OCI-LY7 (cell line): ENCODE measurements around the gene MFAP4. TPM values are rescaled to one million over a fixed set of nuclear protein-coding genes. Genes with fewer than 3 reads are reported as not detected.
"Not testable (repeated sequence)": the region's sequence is repeated elsewhere in the genome, so short reads cannot be mapped to it uniquely, and the experiment has no call there.

Experiments used
- BruUV-seq: library from RNA; stranded (reverse); fragments of 400-500 nt; replicated peaks from 2 replicates; lab custom pipeline; 2021; lab: Mats Ljungman, UMichigan
- CTCF ChIA-PET: fragments of 300-600 bp; sonication (Branson Sonifier 250); formaldehyde crosslinking; loops from one replicate; lab custom pipeline; 2022; ENCODE audit warnings: antibody characterized with exemption; ENCODE audit not compliant: unreplicated experiment; lab: Charles Lee
- POLR2A ChIA-PET: fragments of 300-600 bp; sonication (Branson Sonifier 250); formaldehyde crosslinking; loops from one replicate; lab custom pipeline; 2022; ENCODE audit warnings: antibody characterized with exemption; lab: Charles Lee
- DNase-seq: peaks from one replicate; pipeline ENCODE4 v3.0.0-alpha.2; 2015; ENCODE audit warnings: low spot score
- H2AFZ ChIP-seq: fragments of 200-600 bp; sonication (generic), shearing (Covaris generic); 2 replicates; pipeline ENCODE4 v1.6.1; 2014; ENCODE audit warnings: mild to moderate bottlenecking, antibody characterized with exemption, low read length, moderate library complexity
- H3K27ac ChIP-seq: fragments of 200-600 bp; sonication (generic); 2 replicates; pipeline ENCODE4 v1.5.1; 2014; ENCODE audit warnings: mixed run types, low read depth, mild to moderate bottlenecking, moderate library complexity, low read length, inconsistent platforms; ENCODE audit not compliant: poor library complexity, severe bottlenecking
- H3K36me3 ChIP-seq: fragments of 200-600 bp; sonication (generic); 2 replicates; pipeline ENCODE4 v1.6.1; 2014; ENCODE audit warnings: mild to moderate bottlenecking, antibody characterized with exemption, low read length, moderate library complexity, mixed read lengths; ENCODE audit not compliant: insufficient read depth
- H3K4me1 ChIP-seq: fragments of 200-600 bp; sonication (generic); 2 replicates; pipeline ENCODE4 v1.5.1; 2014; ENCODE audit warnings: mild to moderate bottlenecking, low read length; ENCODE audit not compliant: insufficient read depth, poor library complexity, severe bottlenecking
- H3K4me2 ChIP-seq: fragments of 200-600 bp; sonication (generic); 2 replicates; pipeline ENCODE4 v1.6.1; 2014; ENCODE audit warnings: mild to moderate bottlenecking, low read length
- H3K4me3 ChIP-seq: fragments of 200-600 bp; sonication (generic); 2 replicates; pipeline ENCODE4 v1.5.1; 2014; ENCODE audit warnings: mild to moderate bottlenecking, low read depth, low read length; ENCODE audit not compliant: poor library complexity, severe bottlenecking
- H3K79me2 ChIP-seq: fragments of 200-600 bp; sonication (generic); 2 replicates; pipeline ENCODE4 v1.6.1; 2016; ENCODE audit warnings: low read depth, mild to moderate bottlenecking, low read length, moderate library complexity, mixed read lengths; ENCODE audit not compliant: insufficient read depth
- H3K9me2 ChIP-seq: fragments of 200-600 bp; sonication (generic); 2 replicates; pipeline ENCODE4 v1.6.1; 2016; ENCODE audit warnings: mild to moderate bottlenecking, low read length, mixed read lengths; ENCODE audit not compliant: insufficient read depth
- H3K9me3 ChIP-seq: fragments of 200-600 bp; sonication (generic); 2 replicates; pipeline ENCODE4 v1.6.1; 2014; ENCODE audit warnings: mild to moderate bottlenecking, mixed run types, low read length, mixed read lengths
- H4K20me1 ChIP-seq: fragments of 200-600 bp; sonication (generic); 2 replicates; pipeline ENCODE4 v1.6.1; 2014; ENCODE audit warnings: mild to moderate bottlenecking, antibody characterized with exemption, low read length, moderate library complexity, mixed read lengths; ENCODE audit not compliant: insufficient read depth
- CTCF ChIP-seq: fragments of 200-600 bp; sonication (generic); conservative IDR thresholded peaks from 2 replicates; pipeline ENCODE4 v1.5.1; 2014; ENCODE audit warnings: mild to moderate bottlenecking, antibody characterized with exemption, low read length, moderate library complexity, mixed read lengths
- EZH2phosphoT487 ChIP-seq: fragments of 200-600 bp; sonication (generic); IDR thresholded peaks from 2 replicates; pipeline ENCODE4 v1.6.1; 2018; ENCODE audit warnings: low read depth, borderline replicate concordance, mild to moderate bottlenecking, mixed run types, antibody characterized with exemption, low read length, moderate library complexity, mixed read lengths
- intact Hi-C: fragments of 100-400 bp; cut with micrococcal nuclease; formaldehyde crosslinking; loops from one replicate; pipeline ENCODE4 v1.10.0; 2022; ENCODE audit not compliant: unreplicated experiment
- total RNA-seq, 2 experiments: library from RNA; depleted of rRNA in 1 of 2; stranded (reverse); fragments of >200 nt in 1 of 2; shearing (Covaris generic) in 1 of 2; gene quantifications; 2 replicates each; pipeline ENCODE4 v1.2.3, GENCODE V29; 2014 to 2022

The MFAP4 gene
- total RNA-seq, 2 experiments from 2014 or later: 0.65 TPM; not detected in 1

- no peak for TF ChIP-seq CTCF
- DNase-seq: no peak
- intact Hi-C loops: no loop called here
- Histone ChIP-seq H4K20me1 (no peaks in the 10 kb centered on the region), H3K4me2 (no peak overlapping the region), H3K4me3 (no peak overlapping the region), H3K9me3 (no peaks in the 10 kb centered on the region), H2AFZ (no peak overlapping the region), H3K79me2 (peaks cover 3% of the 10 kb centered on the region; the same call in 1 of the 2 replicates), H3K27ac (no peak overlapping the region), H3K4me1 (peaks cover 11% of the 10 kb centered on the region), H3K36me3 (no peaks in the 10 kb centered on the region), H3K9me2 (no peaks in the 10 kb centered on the region)
- BruUV-seq: no TSS peak
- CTCF ChIA-PET: no interaction called here
- POLR2A ChIA-PET: no interaction called here
Measured at GRCh38 chr17:19357351-19357750, 29.6 kb downstream of the MFAP4 start.

DNA sequence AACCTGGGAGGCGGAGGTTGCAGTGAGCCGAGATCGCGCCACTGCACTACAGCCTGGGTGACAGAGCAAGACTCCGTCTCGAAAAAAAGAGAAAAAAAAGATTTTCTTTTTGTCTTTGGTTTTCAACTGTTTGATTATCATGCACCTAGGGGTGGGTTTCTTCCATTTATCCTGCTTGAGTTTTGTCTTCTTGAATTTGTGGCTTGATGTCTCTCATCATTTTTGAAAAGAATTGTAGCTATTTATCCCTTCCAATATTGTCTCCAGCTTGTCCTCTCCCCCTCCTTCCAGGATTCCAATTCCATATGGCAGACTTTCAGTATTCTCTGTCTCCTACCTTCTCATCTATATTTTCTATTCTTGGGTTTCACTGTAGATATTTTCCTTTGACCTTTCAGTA, 32.2 kb downstream of the MFAP4 start:
- Histone ChIP-seq H3K9me3 (no peaks in the 10 kb centered on the region), H3K4me1 (no peaks in the 10 kb centered on the region), H3K4me2 (no peak overlapping the region), H3K27ac (no peak overlapping the region), H4K20me1 (no peaks in the 10 kb centered on the region), H3K36me3 (no peaks in the 10 kb centered on the region), H3K79me2 (no peaks in the 10 kb centered on the region), H2AFZ (no peak overlapping the region), H3K4me3 (no peak overlapping the region), H3K9me2 (no peaks in the 10 kb centered on the region)
- CTCF ChIA-PET: no interaction called here
- no peak for DNase-seq
- no TSS peak for BruUV-seq
- POLR2A ChIA-PET: no interaction called here
- intact Hi-C loops: no loop called here
- no peak for TF ChIP-seq CTCF
- no peak for TF ChIP-seq EZH2phosphoT487

DNA sequence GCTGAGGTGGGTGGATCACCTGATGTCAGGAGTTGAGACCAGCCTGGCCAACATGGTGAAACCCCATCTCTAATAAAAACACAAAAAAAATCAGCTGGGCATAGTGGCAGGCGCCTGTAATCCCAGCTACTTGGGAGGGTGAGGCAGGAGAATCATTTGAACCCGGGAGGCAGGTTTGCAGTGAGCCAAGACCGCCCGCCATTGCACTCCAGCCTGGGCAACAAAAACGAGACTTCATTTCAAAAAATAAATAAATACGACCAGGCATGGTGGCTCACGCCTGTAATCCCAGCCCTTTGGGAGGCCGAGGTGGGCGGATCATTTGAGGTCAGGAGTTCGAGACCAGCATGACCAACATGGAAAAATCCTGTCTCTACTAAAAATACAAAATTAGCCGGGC, 33.6 kb downstream of the MFAP4 start:
- H3K36me3 ChIP-seq, H3K79me2 ChIP-seq, H3K9me3 ChIP-seq, H3K27ac ChIP-seq, H4K20me1 ChIP-seq, H3K4me1 ChIP-seq, DNase-seq, H3K9me2 ChIP-seq, H3K4me2 ChIP-seq, BruUV-seq, H3K4me3 ChIP-seq, H2AFZ ChIP-seq, CTCF ChIA-PET, intact Hi-C loops: not testable (repeated sequence)
- POLR2A ChIA-PET: interaction anchor here (0.7 to 1.4 kb wide), 2 partner anchors 16 to 24 kb away, joined by 3 to 4 read pairs; partner anchors contain the start of gene MAPK7
